Hematopoietic multipotent progenitor cell treated with erythropoietin and hydrocortisone succinate and interleukin-3 and kit ligand, for 17 days (in vitro differentiated cells): ENCODE measurements around the gene NHERF2.
"Not testable (repeated sequence)": the region's sequence is repeated elsewhere in the genome, so short reads cannot be mapped to it uniquely, and the experiment has no call there.

Experiments
- DNase-seq: peaks from one replicate; pipeline ENCODE4 v3.0.0-alpha.2; 2015; ENCODE audit warnings: low spot score

NHERF2 gene

DNA sequence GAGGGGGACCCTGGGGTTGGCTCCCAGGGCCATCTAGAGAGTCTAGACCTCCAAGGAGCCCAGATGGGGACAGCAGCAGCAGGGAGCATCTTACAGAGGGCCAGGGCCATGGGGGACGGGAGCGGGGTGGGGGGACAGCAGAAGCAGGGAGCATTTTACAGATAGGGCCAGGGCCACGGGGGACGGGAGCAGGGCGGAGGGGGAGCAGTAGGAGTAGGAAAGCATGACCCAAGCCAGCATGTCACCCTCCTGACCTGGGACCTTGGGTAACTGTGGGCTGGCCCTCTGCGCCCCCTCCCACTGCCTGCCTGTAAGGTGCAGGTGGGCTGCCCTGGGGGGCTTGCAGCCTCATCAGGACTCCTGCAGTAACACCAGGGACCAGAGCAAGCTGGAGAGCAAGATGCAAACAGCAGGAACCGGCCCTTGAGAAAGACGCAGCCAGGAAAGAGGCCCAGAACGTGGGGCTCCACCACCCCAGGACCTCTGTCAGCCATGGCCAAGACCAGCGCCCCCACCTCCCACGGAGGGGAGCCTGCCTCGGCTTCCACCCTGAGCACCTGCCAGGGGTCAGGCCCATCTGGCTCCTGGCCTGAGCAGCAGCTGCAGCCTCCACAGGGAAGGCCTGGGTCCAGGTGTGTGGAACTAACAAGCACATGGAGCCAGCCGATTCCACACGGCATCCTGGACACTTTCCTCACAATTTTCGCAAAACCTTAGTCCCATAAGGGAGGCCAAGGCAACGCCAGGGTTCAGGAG is 19.4 kb upstream of the NHERF2 start:
- no peak for DNase-seq

DNA sequence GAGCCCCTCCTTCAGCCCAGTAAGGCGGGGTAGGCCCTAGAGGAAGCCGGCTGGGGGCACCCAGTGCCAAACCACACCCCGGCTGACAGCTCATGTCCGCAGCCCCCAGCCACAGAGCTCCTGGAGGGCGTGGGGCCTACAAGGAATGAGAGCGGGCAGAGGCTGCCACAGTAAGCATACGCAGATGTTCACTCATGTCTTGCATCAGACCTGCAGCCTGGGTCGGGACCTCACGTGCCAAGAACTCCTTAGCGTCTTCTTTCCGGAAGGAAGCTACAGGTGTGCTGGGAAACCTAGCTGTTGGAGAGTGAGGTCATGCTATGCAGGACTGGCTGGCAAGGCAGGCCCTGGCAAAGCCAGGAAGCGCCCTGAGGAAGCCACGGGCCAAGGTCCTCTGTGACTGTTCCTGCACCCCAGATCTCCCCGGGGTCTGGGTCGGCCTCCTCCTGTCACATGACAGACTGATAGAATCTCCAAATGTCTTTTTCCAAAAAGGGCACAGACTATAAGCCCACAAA is 18.6 kb upstream of the NHERF2 start:
- DNase-seq: no peak

DNA sequence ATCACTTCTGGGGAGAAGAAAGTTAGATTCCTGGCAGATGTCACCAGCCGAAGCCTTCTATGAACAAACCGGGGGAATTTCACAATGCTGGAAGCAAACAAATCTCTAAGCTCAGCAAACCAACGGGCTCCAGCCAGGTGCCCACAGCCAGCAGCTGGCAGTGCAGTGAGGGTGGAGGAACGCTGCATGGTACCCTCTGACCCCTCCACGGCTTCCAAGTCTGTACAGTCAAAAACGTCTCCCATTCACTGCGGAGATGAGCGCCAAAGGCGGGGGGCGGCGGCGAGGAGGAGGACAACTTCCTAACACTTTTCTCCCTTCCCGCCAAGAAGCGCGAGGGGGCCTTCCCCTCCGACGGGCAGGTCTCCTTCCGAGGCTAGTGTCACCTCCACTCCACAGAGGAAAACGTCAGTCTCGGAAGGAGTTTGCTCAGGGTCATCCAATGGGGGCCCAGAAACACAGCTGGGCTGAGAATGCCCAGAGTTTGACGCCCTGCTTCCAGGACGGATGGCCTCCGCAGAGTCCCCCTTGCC is 18.0 kb upstream of the NHERF2 start:
- no peak for DNase-seq

DNA sequence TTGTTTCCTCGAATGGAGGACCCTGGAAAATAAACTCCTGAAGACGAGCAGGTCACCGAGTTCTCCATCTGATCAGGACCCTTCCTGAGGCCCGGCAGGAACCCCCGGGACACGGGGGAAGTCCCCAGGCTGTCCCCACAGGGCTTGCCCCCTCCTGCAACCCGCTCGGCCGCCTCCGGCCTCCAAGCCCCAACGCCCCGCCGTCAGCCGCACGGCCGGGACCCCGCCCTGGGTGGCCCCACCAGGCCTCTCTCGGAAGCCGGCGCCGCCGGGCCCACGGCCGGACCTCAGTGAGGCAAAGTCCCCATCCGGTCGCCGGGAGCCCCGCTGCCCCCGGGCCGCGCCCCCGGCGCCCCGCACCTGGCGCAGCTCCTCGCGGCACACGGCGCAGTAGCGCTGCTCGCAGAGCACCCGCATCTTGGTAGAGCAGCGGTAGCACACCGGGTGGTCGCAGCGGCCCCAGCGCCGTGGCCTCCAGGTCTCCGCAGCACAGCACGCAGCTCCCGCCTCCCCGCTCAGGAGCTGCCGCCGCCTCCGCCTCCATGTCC is 17.5 kb upstream of the NHERF2 start:
- DNase-seq: no peak

DNA sequence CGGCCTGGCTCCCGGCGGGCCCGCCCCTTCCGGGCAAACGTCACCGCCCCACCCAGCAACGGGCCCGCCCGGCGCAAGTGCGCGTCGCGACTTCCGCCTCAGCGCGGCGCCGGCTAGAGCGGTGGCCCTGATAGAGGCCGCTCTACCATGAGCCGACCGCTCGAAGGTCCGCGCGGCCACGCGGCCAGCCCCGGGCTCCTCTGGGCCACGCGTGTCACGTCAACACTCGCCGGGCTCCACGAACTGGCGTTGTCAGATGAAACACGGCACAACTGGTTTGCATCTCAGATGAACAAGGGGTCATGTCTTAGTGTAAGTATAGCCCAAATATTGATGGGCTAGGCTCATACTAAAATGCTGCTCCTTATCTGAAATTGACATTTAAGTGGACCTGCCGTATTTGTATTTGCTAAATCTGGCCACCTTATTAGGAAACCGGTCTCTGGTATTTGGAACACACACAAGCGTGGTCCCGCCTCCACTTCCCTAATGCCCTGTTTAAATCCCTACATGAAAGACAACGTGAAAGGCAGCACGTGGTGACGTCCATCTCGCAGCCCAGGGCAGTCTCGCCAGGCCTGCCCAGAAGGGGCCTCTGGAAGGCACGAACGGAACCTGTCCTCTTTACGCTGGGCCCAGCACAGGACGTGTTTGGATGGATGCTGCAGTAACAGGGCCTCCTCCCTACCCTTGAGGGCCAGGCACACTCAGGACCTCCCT is 16.8 kb upstream of the NHERF2 start, which contains the start of gene ZNF598:
Gene ZNF598 (minus strand): TSS at position 31 of the 720 bp plus-strand sequence.
- DNase-seq: peak; percentile 91

DNA sequence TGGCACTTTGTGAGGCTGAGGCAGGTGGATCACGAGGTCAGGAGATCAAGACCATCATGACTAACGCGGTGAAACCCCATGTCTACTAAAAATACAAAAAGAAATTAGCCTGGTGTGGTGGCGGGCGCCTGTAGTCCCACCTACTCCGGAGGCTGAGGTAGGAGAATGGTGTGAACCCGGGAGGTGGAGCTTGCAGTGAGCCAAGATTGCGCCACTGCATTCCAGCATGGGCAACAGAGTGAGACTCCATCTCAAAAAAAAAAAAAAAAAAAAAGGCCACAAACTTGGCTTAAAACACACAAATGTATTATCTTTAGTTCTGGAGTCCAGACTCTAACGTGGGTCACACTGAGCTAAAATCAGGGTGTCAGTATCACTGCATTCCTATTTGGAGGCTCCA is 15.0 kb upstream of the NHERF2 start:
- not testable (repeated sequence) for DNase-seq

DNA sequence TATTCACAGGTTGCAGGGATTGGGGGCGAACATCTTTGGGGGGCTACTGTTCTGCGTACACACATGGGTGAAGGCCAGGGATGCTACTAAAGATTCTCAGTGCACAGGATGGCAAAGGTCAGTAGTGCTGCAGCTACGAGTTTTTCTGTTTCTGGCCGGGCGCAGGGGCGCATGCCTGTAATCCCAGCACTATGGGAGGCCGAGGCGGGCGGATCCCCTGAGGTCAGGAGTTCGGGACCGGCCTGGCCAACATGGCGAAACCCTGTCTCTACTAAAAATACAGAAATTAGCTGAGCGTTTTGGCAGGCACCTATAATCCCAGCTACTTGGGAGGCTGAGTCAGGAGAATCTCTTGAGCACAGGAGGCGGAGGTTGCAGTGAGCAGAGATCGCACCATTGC is 13.2 kb upstream of the NHERF2 start:
- DNase-seq: no peak

DNA sequence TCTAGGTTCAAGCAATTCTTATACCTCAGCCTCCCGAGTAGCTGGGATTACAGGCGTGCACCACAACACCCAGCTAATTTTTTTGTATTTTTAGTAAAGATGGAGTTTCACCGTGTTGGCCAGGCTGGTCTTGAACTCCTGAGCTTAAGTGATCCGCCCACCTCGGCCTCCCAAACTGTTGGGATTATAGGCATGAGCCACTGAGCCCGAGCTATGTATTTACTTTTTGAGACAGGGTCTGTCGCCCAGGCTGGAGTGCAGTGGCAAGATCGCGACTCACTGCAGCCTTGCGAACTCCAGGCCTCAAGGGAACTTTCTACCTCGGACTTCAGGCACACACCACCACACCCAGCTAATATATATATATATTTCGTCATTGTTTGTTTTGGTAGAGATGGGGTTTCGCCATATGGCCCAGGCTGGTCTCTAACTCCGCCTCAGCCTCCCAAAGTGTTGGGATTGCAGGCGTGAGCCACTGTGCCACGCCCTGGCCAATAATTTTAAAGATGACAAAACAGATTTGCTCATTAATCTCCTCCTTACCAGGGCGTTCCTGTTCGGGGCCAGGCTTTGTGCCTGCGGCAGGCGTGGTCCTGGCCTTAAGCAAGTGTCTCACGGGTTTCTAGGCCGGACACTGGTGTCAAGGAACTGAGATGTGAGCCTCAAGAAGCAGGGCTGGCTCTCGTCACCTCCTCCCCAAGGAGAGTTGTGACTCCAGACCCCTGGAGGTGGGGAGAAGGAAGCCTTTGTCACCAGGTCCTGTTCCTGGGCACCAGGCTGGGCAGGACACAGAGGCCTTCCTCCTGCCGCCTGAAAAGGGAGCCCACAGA is 11.4 kb upstream of the NHERF2 start:
- no peak for DNase-seq

DNA sequence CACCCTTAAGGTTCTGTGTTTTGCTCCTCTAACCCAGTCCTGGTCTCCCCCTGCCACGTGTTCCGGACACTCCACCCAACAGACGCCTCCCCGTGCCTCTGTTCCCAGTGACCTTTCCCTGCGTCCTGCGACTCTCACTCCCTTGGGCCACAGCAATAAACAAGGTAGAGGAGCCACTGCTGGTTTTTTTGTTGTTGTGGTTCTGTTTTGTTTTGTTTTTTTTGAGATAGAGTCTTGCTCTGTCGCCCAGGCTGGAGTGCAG is 10.8 kb upstream of the NHERF2 start:
- DNase-seq: no peak

DNA sequence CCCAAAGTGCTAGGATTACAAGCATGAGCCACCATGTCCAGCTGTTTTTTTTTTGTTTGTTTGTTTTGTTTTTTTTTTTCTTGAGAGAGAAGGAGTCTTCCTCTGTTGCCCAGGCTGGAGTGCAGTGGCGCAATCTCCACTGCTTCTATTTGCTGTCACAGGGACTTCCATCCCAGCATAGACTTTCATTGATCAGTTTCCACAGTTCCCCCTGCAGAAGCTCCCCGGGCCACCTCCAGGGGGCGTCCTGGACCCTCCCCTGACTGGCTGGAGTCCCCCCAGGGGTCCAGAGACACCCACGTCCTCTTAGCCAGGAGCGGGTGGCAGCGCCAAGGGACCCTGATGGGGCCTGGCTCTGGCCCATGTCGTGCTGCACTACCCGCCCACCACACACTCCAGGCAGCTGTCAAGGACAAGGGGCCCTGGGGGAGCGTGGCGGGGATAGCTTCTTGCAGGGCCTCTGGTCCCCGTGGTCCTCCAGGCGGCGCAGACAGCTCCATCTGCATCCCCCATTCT is 10.2 kb upstream of the NHERF2 start:
- no peak for DNase-seq

DNA sequence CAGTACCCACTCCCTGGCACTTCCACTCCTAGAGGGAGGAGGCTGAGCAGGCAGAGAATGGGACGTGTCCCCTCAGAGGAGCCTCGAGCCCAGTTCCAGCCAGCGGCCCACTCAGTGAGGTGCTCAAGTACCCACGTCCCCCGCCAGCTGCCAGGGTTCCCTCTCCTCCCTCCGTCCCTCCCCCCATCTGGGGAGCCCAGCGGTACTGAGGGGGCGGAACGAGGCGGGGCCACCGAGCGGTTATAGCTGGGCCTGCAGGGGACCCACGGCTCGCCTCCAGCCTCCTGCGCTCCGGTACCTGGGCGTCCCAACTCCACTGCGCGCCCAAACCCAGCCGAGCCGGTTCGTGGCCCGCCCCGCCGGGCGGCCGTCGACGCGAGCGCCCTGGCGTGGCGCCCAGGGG is 7.2 kb upstream of the NHERF2 start, which contains the start of gene NPW:
Gene NPW (plus strand): TSS at position 268 of the 403 bp plus-strand sequence.
- DNase-seq: no peak

DNA sequence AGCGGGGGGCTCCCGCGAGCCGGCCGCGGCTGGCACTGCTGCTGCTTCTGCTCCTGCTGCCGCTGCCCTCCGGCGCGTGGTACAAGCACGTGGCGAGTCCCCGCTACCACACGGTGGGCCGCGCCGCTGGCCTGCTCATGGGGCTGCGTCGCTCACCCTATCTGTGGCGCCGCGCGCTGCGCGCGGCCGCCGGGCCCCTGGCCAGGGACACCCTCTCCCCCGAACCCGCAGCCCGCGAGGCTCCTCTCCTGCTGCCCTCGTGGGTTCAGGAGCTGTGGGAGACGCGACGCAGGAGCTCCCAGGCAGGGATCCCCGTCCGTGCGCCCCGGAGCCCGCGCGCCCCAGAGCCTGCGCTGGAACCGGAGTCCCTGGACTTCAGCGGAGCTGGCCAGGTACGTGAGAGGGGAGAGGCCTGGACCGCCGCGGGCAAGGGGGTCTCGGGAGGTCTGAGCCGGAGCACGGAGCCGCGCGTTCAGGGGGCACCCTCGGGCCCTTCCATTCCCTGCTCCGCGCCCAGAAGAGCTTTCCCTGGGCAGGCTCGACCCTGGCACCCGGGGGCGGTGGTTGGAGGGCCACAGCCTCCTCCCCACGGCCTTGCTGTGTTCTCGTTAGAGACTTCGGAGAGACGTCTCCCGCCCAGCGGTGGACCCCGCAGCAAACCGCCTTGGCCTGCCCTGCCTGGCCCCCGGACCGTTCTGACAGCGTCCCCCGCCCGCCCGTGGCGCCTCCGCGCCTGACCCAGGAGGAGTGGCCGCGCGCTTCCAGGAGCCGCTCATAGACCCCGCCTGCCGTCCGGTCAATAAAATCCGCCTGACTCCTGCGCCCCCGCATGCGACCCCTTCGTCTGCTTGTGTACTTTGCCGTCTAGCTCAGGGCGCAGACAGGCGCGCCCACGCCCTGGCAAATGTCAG is 6.5 kb upstream of the NHERF2 start:
- DNase-seq: no peak

DNA sequence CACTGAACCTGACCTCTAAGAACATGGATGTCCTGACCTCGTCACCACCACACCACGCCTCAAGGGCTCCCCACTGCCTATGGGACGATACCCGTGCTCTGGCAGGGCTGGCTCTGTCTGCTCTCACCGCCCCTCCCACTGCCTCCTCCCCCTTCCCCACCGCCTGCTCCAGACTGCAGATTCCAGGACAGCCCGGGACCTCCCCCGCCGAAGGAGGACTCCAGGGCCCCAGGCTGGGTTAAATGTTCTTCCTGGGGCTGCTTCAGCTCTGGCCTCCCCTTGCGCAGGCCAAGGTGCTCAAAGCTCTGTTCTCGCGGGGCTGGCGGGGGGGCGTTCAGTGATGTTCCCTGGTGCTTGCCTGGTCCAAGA is 4.0 kb upstream of the NHERF2 start:
- no peak for DNase-seq

DNA sequence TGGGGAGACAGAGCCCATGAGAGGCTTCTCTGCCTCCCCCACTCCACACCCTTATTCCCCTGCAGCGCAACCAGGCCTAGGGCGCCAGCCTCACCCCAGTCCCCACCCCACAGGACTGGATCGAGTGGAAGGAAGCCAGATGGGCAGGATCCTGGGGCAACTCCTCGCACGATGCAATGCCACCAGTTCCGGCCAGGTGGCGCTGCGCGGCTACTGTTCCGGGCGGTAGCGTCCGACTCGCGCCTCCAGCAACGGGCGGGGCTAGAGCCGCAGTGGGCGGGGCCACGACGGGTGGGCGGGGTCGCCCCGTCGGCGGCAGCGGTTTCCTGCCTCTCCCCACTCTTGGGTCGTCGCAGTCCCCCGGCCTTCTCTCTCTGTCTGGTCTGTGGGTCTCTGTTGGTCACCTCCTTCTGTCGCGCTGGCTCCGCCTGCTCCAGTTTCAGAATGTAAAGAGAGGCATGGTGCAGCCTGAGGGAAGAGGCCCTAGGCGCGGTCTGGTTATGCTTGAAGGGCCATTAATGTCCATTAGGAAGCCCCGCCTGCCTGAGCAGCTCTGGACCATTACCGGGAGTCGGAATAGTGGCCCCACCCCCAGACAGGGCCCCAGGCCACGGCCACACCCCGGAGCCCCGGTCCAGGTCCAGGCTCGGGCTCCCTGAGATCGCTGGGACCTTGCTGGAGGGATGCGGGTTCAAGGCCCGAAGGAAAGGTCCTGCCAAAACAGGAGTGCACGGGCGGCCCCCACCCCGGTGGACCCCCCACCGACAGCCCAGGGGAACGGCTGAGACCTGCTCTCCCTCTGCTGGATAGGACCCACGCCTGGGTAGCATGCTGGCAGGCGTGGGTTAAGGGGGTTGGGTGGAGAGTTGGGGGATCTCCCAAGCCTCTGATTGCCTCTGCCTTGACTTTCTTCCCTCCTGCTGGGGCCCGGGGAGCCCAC is 3.3 kb upstream of the NHERF2 start:
- DNase-seq: peak; percentile 92

DNA sequence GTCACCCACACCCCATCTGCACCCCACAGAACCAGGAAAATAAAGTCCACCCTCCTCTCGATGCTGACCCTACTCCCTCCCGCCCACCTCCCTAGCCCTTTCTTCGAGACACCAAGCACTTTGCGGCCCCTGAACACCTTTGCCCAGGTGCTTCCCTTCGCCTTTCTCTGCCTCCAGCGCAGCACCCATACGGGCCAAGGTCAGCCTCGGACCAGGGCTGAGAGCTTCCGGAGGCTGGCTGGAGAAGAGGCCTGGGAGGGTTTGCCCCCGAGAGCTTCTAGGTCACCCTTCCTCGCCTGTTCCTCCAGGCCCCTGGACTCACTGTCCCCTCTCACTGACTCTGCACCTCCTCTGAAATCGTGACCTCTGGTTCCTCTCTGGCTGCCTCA is 2.7 kb upstream of the NHERF2 start:
- no peak for DNase-seq

DNA sequence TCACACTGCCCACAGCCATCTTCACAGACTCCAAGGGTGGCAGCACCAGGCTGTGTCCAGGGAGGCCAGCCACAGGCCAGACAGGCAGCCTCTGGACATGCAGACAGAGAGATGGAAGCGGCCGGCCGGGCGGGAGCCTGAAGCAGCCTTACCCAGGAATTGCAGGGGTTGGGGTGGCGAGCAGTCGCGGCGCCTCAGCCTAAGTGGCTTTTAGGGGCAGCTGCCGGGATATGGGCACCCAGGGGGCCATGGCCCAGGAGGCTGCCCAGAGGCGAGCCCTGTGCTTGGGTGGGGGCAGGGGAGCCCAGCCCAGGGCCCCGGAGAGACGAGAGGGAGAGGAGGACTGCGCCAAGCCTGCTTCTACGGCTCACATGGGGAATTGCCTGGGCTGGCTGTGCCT is 1.5 kb upstream of the NHERF2 start:
- DNase-seq: no peak

DNA sequence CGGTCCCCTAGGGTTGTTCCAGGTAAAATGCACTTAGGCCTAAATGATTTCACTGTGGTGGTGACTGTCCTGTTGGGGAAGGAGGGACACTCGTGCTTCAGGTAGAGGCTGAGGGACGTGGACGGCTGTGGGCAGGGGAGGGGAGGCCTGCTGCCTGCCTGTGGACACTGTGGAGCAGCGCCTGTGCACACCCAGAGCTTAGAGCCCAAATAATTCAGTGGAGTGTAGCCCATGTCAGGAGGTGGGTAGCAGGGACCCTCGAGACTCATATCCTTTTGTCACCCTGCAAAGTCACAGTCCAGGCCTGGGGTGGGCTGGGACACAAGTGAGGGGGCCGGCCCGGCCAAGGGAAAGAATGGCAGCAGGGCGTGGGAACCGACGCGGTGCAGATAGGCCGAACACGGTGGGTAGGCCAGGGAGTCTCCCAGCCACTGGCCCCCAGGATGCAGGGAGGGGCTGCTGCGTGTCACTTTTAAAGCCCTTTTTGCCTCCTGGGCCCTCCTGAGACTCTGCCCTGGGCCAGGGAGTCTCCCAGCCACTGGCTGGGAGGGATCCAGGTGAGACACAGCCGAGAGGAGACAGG is 733 bp upstream of the NHERF2 start:
- no peak for DNase-seq

DNA sequence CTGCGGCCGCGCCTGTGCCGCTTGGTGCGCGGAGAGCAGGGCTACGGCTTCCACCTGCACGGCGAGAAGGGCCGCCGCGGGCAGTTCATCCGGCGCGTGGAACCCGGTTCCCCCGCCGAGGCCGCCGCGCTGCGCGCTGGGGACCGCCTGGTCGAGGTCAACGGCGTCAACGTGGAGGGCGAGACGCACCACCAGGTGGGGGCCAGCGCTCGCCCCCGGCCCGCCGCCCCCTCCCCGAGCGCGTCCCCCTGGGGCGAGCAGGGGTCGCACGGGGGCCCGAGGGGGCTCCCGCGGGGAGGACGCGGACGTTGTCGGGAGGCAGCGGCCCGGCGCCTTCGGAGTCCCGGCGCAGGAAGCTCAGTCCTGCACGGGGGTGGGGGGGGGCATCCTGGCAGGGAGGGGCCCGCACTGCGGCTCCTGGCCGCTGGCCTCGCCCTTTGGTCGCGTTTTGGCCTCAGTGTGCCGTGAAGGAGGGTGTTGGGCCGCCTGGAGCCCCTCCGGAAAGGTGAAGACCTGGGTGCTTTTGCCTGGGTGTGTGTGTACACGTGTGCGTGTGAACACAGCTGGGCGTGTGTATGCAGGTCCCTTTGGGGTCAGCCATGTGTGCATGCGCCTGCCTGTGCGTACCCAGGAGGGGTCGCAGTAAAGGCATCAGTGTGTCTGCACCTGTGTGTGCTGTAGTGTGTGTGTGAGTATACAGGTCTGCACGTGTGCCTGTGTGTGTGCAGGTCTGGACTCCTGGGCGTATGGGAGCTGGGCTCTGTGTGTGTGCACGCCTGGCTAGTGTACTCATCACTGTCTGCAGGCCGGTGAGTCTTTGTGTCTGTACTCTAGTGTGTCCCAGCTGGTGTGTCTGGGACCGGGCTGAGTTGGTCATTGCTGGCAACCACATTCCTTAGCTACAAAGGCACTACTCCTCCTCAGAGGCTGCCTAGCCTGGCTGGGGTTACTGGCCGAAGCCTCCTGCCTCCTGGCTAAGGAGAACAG is 615 bp downstream of the NHERF2 start:
- DNase-seq: no peak
